Colonic mucosa (tissue), 4 donors: ENCODE results near the gene SYT3. TPM values are rescaled to one million over a fixed set of nuclear protein-coding genes. Genes with fewer than 3 reads are reported as not detected.

ENCODE experiments used
- DNase-seq: peaks from one replicate; pipeline ENCODE4 v3.0.0-alpha.2; 2020
- H3K27ac ChIP-seq: fragments of 200-600 bp; one replicate; pipeline ENCODE4 v1.8.0; 2021
- H3K27me3 ChIP-seq: fragments of 200-600 bp; one replicate; pipeline ENCODE4 v1.8.0; 2021
- H3K36me3 ChIP-seq: fragments of 200-600 bp; one replicate; pipeline ENCODE4 v1.8.0; 2021
- H3K4me1 ChIP-seq: fragments of 200-600 bp; one replicate; pipeline ENCODE4 v1.8.0; 2021; ENCODE audit warnings: mild to moderate bottlenecking
- H3K4me3 ChIP-seq: fragments of 200-600 bp; one replicate; pipeline ENCODE4 v1.8.0; 2021
- H3K9ac ChIP-seq, 2 donors: one replicate each; pipeline ENCODE4 v1.7.0; 2013; ENCODE audit warnings: control low read depth in 2 of 2, low read depth in 2 of 2, low read length in 2 of 2
- H3K9me3 ChIP-seq: fragments of 200-600 bp; one replicate; pipeline ENCODE4 v1.8.0; 2021
- intact Hi-C: fragments of 100-400 bp; cut with DNase I; formaldehyde crosslinking; loops from one replicate; pipeline ENCODE4 v1.14.1; 2022
- total RNA-seq, 2 donors: library from RNA; stranded (reverse); fragmentation: NEBNext Ultra II Directional in 1 of 2; extraction: Animal tissue kit (Norgen Biotek cat#: 25700) in 1 of 2; gene quantifications; one replicate each; pipeline ENCODE4 v1.2.1, GENCODE V29; 2021
- TF ChIP-seq, protein P1 (sequence below): fragments of 200-600 bp; IDR thresholded peaks from one replicate; pipeline ENCODE4 v1.8.0; 2022; ENCODE audit warnings: antibody characterized with exemption, mild to moderate bottlenecking
- donor health status: healthy.
- donor health status: DM: no; HTN: no; CAD: no.
- donor health status: DM: no; HTN: no; CAD: no.

SYT3 gene
- total RNA-seq, 2 donors from 2014 or later = 0.13 TPM; not detected in 1

DNA sequence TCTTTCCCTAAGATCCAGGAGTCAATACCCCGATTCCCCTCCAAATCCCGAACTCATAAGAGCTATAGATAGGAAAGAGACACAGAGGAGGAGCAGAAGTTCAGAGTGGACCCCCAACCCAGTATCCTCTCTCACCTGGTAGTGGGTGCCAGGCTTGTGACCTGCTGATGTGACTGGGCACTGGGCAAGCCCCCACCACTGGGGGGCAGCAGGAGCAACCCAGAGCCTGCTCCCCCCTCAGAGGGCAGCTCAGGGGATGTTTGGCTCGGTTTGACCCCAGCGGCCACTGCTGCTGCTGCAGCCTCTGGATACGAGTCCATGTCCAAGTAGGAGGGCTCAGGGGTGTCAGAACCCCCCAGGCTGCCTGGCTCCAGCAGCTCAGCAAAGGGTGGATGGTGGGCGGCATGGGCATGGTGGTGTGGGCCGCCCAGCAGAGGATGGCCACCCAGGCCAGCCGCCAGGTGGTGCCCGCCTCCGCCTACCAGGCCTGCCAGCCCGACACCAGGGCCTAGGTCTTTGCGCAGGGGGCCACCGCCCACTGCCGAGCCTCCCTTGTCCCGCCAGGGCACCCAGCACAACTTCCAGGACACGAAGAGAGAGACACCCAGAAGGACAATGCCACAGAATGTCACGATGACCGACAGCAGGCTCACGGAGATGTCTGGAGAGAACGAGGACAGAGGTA is 7.4 kb downstream of the SYT3 start:
- TF ChIP-seq, protein P1, sequence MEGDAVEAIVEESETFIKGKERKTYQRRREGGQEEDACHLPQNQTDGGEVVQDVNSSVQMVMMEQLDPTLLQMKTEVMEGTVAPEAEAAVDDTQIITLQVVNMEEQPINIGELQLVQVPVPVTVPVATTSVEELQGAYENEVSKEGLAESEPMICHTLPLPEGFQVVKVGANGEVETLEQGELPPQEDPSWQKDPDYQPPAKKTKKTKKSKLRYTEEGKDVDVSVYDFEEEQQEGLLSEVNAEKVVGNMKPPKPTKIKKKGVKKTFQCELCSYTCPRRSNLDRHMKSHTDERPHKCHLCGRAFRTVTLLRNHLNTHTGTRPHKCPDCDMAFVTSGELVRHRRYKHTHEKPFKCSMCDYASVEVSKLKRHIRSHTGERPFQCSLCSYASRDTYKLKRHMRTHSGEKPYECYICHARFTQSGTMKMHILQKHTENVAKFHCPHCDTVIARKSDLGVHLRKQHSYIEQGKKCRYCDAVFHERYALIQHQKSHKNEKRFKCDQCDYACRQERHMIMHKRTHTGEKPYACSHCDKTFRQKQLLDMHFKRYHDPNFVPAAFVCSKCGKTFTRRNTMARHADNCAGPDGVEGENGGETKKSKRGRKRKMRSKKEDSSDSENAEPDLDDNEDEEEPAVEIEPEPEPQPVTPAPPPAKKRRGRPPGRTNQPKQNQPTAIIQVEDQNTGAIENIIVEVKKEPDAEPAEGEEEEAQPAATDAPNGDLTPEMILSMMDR = no peak
- Histone ChIP-seq H3K27ac (no peak overlapping the region), H3K9ac (no peak overlapping the region), H3K4me1 (no peaks in the 10 kb centered on the region), H3K4me3 (no peak overlapping the region), H3K36me3 (no peaks in the 10 kb centered on the region), H3K27me3 (no peaks in the 10 kb centered on the region), H3K9me3 (peaks cover 5% of the 10 kb centered on the region)
- DNase-seq = no peak
- intact Hi-C loops = no loop called here

DNA sequence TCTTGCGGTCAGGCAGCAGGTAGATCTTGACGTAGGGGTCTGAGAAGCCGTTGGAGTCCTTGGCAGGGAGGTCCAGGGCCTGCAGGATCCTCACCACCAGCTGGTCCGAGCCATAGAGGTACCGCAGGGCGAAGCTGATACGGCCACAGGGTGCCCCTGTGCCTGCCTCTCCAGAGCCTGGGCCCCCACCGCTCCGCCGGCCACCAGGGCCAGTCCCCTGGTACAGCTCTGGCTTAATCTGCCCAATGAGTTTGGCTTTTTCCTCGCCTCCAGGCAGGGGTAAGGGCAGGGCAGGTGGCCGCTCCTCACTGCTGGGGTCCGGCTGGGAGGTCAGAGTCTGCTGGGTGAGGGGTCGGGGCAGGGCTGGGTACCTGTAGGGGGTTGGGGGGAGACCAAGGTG is 9.9 kb downstream of the SYT3 start:
- Histone ChIP-seq H3K27ac (no peak overlapping the region), H3K4me3 (no peak overlapping the region), H3K4me1 (no peaks in the 10 kb centered on the region), H3K36me3 (no peaks in the 10 kb centered on the region), H3K27me3 (no peaks in the 10 kb centered on the region), H3K9ac (no peak overlapping the region), H3K9me3 (peaks cover 5% of the 10 kb centered on the region)
- DNase-seq = no peak
- TF ChIP-seq, protein P1 = no peak
- intact Hi-C loops = no loop called here

DNA sequence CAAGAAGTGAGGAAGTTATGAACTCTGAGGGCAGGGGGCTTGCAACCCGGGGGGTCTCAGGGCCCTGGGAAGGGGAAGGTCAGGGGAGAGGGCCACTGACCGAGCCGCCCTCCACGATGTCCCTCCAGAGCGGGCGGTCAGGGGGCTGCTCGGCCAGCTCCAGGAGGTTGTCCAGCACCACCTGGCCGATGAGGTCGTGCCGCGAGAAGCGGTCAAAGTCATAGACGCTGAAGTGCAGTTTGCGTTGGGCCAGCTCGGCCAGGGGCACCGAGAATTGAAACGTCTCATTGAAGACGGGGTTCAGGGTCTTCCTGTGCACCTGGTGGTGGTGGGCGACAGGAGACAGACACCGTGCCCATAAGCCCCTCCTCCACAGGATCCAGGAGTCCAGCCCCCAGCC is 10.5 kb downstream of the SYT3 start:
- no peaks in the 10 kb centered on the region for H3K36me3 ChIP-seq
- TF ChIP-seq, protein P1 = no peak
- no peaks in the 10 kb centered on the region for H3K4me1 ChIP-seq
- intact Hi-C loops = no loop called here
- H3K9ac ChIP-seq = no peak overlapping the region
- H3K27ac ChIP-seq = no peak overlapping the region
- H3K4me3 ChIP-seq = no peak overlapping the region
- H3K27me3 ChIP-seq = no peaks in the 10 kb centered on the region
- DNase-seq = no peak
- peaks cover 4% of the 10 kb centered on the region for H3K9me3 ChIP-seq

DNA sequence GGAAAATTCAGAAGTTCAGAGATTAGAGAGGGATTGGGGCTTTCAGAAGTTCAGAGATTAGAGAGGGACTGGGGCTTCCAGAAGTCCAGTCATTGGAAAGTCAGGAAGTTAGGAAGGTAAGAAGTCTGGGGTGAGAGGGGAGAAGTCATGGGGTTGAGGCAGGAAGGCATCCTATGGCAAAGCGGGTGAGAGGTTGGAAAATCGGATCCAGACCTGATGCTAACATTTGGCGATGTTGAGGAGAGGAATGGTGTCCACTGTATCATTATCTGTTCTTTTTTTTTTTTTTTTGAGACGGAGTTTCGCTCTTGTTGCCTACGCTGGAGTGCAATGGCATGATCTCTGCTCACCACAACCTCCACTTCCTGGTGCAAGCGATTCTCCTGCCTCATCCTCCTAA is 11.1 kb downstream of the SYT3 start:
- Histone ChIP-seq H3K9ac (no peak overlapping the region), H3K9me3 (no peaks in the 10 kb centered on the region), H3K4me3 (no peak overlapping the region), H3K27me3 (no peaks in the 10 kb centered on the region), H3K36me3 (no peaks in the 10 kb centered on the region), H3K4me1 (no peaks in the 10 kb centered on the region), H3K27ac (no peak overlapping the region)
- TF ChIP-seq, protein P1 = no peak
- DNase-seq = no peak
- intact Hi-C loops = no loop called here

DNA sequence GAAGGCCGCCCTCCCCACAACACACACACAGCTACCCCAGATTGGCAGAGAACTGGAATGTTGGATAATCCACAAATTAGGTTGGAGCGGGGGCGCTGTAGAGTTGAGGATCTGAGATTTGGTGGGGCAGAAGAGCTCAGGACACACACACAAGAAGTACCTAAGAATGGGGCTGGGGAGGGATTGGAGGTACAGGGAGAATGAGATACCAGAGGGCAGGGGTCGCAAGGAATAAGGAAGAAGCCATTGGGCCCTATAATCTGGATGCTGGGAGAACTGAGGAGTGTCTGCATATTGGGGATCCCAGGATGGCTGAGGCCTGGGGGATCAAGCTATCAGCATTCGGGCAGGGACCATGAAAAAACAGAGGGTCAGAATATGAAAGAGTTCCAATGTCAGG is 11.5 kb downstream of the SYT3 start:
- intact Hi-C loops = no loop called here
- no peak overlapping the region for H3K4me3 ChIP-seq
- H3K4me1 ChIP-seq = no peaks in the 10 kb centered on the region
- no peaks in the 10 kb centered on the region for H3K36me3 ChIP-seq
- H3K9me3 ChIP-seq = no peaks in the 10 kb centered on the region
- no peak for DNase-seq
- H3K9ac ChIP-seq = no peak overlapping the region
- TF ChIP-seq, protein P1 = no peak
- H3K27ac ChIP-seq = no peak overlapping the region
- no peaks in the 10 kb centered on the region for H3K27me3 ChIP-seq
